ENCODE results near the gene SLC46A1. TPM values are rescaled to one million over a fixed set of nuclear protein-coding genes. Genes with fewer than 3 reads are reported as not detected.

Gene SLC46A1
- total and polyA plus RNA-seq, 8 donors: 0.61 to 31.5 (median 2.6) TPM

- WGBS, 5 donors: 83 to 100% (median 96%) methylated on average over 1 of the region's 1 CpG
- TF ChIP-seq, protein P1, sequence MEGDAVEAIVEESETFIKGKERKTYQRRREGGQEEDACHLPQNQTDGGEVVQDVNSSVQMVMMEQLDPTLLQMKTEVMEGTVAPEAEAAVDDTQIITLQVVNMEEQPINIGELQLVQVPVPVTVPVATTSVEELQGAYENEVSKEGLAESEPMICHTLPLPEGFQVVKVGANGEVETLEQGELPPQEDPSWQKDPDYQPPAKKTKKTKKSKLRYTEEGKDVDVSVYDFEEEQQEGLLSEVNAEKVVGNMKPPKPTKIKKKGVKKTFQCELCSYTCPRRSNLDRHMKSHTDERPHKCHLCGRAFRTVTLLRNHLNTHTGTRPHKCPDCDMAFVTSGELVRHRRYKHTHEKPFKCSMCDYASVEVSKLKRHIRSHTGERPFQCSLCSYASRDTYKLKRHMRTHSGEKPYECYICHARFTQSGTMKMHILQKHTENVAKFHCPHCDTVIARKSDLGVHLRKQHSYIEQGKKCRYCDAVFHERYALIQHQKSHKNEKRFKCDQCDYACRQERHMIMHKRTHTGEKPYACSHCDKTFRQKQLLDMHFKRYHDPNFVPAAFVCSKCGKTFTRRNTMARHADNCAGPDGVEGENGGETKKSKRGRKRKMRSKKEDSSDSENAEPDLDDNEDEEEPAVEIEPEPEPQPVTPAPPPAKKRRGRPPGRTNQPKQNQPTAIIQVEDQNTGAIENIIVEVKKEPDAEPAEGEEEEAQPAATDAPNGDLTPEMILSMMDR (IDR thresholded peaks at IDR 0.05): no peak
- TF ChIP-seq POLR2A (IDR thresholded peaks at IDR 0.05) (no peak), EP300 (IDR thresholded peaks at IDR 0.05) (no peak), POLR2AphosphoS5 (IDR thresholded peaks at IDR 0.05) (no peak)
- peaks cover 35 to 94% (median 89%) of the 10 kb centered on the region in 4 donors for H3K36me3 ChIP-seq
These were observed 15.0 kb downstream of the SLC46A1 start for GRCh38 chr17:28390984-28391383.

DNA sequence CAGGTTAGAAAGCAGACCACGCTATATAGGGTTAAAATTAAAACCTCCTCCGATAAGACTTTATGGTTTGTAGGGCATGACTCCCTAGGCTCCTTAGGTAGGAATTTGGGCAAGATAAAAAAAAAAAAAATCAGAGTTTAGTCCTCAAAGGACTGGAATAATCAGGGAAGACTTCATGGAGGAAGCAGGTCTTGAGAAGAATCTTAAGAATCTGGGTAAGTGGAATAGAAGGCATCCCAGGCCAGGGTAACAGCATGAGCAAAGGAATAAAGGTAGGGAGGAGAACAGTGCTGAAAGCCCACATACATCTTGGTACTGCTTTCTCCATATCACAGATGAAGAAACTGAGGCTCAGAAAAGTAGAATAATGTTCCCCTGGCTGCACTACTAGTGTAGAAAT lies 15.4 kb downstream of the SLC46A1 start:
- H3K27me3 ChIP-seq: no peaks in the 10 kb centered on the region
- peaks cover 0 to 3% (median 2%) of the 10 kb centered on the region in 4 donors for H3K4me1 ChIP-seq
- 83 to 98% (median 96%) methylated on average over 2 of the region's 2 CpGs for WGBS, 5 donors
- peaks cover 31 to 90% (median 84%) of the 10 kb centered on the region in 4 donors for H3K36me3 ChIP-seq
- H3K4me3 ChIP-seq: no peak overlapping the region
- intact Hi-C loops (cut with DNase I; ENCODE audit: low total_unique reads): no loop called here
- H3K9me3 ChIP-seq: no peaks in the 10 kb centered on the region
- no peak for DNase-seq
- TF ChIP-seq POLR2A (IDR thresholded peaks at IDR 0.05) (no peak), POLR2AphosphoS5 (IDR thresholded peaks at IDR 0.05) (no peak), EP300 (IDR thresholded peaks at IDR 0.05) (no peak)
- TF ChIP-seq, protein P1 (IDR thresholded peaks at IDR 0.05): no peak
- H3K27ac ChIP-seq: no peak overlapping the region

More at GRCh38 chr17:28390984-28391383, 15.0 kb downstream of the SLC46A1 start:
- no peak for DNase-seq
- intact Hi-C loops (cut with DNase I; ENCODE audit: low total_unique reads): no loop called here
- Histone ChIP-seq H3K4me1 (no peaks in the 10 kb centered on the region), H3K4me3 (no peak overlapping the region), H3K27me3 (no peaks in the 10 kb centered on the region), H3K27ac (no peak overlapping the region), H3K9me3 (no peaks in the 10 kb centered on the region)

DNA sequence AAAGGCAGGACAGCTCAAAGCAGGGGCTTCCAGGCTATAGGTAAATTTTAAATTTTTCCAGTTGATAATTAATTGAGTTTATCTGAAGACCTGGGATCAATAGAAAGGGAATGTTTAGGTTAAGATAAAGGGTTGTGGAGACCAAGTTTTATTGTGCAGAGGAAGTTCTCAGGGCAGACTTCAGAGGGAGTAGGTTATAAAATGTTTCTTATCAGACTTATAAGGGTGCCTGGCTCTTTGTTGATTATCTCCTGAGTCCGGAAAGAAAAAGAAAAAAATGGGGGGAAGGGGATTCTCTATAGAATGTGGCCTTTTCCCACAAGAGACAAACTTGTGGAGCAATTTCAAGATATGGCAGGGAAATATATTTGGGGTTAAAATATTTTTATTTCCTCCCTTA lies 15.9 kb downstream of the SLC46A1 start:
- intact Hi-C loops (cut with DNase I; ENCODE audit: low total_unique reads): no loop called here
- no peak for DNase-seq
- 73 to 84% (median 83%) methylated on average over 1 of the region's 1 CpG for WGBS, 5 donors
- Histone ChIP-seq H3K4me1 (peaks cover 0 to 8% (median 6%) of the 10 kb centered on the region in 4 donors), H3K27ac (no peak overlapping the region), H3K27me3 (no peaks in the 10 kb centered on the region), H3K9me3 (no peaks in the 10 kb centered on the region), H3K4me3 (no peak overlapping the region), H3K36me3 (peaks cover 31 to 85% (median 80%) of the 10 kb centered on the region in 4 donors)
- TF ChIP-seq POLR2AphosphoS5 (IDR thresholded peaks at IDR 0.05) (no peak), POLR2A (IDR thresholded peaks at IDR 0.05) (no peak), EP300 (IDR thresholded peaks at IDR 0.05) (no peak)
- TF ChIP-seq, protein P1 (IDR thresholded peaks at IDR 0.05): no peak

- H3K27me3 ChIP-seq: no peaks in the 10 kb centered on the region
- peaks cover 0 to 22% (median 16%) of the 10 kb centered on the region in 4 donors for H3K4me1 ChIP-seq
- WGBS, 5 donors: 91 to 95% (median 95%) methylated on average over 10 to 11 of the region's 11 CpGs
- no peak overlapping the region for H3K4me3 ChIP-seq
- no peaks in the 10 kb centered on the region for H3K9me3 ChIP-seq
- intact Hi-C loops (cut with DNase I; ENCODE audit: low total_unique reads): no loop called here
- DNase-seq: no peak
- peaks cover 31 to 65% (median 61%) of the 10 kb centered on the region in 4 donors for H3K36me3 ChIP-seq
- TF ChIP-seq, protein P1 (IDR thresholded peaks at IDR 0.05): no peak
- no peak for TF ChIP-seq EP300 (IDR thresholded peaks at IDR 0.05)
- TF ChIP-seq POLR2AphosphoS5 (IDR thresholded peaks at IDR 0.05): no peak
- TF ChIP-seq POLR2A (IDR thresholded peaks at IDR 0.05): no peak
- H3K27ac ChIP-seq: no peak overlapping the region
These were observed 17.9 kb downstream of the SLC46A1 start for GRCh38 chr17:28388106-28388505.
